WI38 (cell line): ENCODE data around the gene KIF21B.

Source experiments
- H3K4me3 ChIP-seq: 2 replicates; pipeline ENCODE4 v1.5.1; 2011; ENCODE audit warnings: low read depth, mild to moderate bottlenecking, control low read depth, low read length
- TF ChIP-seq, protein P1 (sequence below): IDR thresholded peaks from 2 replicates; pipeline ENCODE4 v1.5.1; 2012; ENCODE audit warnings: low read depth, mild to moderate bottlenecking, control low read depth, low read length

The KIF21B gene

DNA sequence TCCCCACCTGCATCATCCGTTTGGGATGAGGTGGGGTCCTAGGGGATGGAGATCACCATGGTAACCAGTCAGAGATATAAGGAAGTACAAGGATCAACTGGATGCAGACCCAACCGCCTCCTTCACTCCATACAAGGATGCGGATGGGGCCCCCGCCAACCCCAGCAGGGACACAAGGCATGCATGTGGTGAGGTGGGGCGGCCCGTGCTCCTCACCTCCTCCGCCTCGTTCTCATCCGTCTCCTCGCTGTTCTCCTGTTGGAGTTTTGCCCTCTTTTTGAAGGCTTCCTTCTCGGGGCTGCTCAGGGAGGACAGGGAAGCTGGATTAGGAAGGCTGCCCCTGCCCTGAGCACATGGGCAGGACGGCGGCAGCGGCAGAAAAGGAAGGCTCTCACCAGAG is 23.8 kb downstream of the KIF21B start:
- TF ChIP-seq, protein P1, sequence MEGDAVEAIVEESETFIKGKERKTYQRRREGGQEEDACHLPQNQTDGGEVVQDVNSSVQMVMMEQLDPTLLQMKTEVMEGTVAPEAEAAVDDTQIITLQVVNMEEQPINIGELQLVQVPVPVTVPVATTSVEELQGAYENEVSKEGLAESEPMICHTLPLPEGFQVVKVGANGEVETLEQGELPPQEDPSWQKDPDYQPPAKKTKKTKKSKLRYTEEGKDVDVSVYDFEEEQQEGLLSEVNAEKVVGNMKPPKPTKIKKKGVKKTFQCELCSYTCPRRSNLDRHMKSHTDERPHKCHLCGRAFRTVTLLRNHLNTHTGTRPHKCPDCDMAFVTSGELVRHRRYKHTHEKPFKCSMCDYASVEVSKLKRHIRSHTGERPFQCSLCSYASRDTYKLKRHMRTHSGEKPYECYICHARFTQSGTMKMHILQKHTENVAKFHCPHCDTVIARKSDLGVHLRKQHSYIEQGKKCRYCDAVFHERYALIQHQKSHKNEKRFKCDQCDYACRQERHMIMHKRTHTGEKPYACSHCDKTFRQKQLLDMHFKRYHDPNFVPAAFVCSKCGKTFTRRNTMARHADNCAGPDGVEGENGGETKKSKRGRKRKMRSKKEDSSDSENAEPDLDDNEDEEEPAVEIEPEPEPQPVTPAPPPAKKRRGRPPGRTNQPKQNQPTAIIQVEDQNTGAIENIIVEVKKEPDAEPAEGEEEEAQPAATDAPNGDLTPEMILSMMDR = no peak
- H3K4me3 ChIP-seq = no peak overlapping the region

DNA sequence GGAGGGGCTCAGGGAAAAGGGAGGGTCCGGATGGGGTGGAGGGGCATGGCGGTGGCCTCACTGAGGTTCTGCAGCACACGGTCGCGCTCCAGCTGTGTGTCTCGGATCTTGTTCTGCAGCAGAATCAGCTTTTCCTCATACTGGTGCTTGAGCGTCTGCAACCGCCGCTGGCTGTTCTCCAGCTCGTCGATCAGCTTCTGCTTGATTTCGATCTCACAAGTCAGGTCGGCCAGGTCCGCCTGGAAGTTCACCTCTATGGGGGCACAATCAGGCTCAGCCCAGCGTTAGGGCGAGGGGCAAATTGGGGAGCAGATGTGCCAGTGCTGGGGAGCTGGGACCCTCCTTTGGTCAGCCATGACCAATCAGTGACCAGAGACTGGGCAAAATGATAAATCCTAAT is 25.2 kb downstream of the KIF21B start:
- H3K4me3 ChIP-seq = no peak overlapping the region
- TF ChIP-seq, protein P1 = no peak

DNA sequence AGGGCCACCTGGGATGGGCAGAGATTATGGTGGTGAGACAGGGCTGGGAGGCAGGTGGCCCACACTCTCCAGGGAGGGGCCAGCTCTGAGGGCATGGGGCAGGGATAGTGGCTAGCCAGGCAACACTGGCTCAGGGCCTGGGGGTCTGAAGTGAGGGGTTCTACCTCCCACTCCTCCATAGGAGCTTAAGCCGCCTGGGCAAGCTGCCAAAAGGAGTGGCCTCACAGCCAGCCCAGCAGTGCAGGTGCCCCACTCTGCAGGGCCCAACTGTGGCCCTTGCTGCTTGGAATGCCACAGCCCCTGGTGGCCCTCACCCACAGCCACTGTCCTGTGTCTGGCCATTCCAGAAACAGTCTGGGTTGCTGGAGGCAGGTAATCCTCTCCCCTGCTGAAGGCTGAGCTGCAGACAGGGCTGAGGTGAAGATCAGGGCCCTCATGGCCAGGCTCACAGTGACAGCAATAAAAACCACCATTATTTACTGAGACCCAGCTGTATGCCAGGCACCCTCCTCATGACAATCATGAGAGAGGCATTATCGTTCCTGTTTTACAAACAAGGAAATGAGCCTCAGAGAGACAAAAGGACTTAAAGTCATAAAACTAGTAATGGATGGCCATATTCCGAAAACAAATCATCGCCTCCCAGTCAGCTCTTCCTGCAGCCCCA is 31.0 kb downstream of the KIF21B start:
- H3K4me3 ChIP-seq = no peak overlapping the region

DNA sequence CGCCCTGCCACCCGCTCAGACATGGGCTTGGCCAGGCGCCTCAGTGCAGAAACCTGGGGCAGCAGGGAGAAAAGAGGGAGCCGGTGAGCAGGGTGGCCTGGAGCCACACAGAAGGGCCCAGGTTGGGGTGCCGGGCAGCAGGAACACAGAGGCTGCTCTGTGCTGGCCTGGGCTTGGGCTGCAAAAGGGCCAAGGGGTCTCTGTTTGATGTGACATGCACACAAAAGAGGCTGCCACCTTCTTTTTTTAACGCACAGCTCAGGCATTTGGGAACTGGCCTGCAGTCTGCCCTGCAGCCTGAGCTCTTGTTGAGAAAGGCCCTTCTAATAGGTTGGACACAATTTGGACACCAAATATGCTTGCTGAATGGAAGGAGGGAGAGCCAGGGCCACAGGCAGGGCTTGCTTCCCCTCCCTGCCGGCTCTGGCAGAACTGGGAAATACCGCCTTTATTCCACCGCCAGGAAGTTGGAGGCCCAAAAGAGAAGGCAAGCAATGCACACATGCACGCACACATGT is 32.4 kb downstream of the KIF21B start:
- TF ChIP-seq, protein P1 = no peak

More for the DNA sequence above, 31.0 kb downstream of the KIF21B start:
- TF ChIP-seq, protein P1 = no peak

DNA sequence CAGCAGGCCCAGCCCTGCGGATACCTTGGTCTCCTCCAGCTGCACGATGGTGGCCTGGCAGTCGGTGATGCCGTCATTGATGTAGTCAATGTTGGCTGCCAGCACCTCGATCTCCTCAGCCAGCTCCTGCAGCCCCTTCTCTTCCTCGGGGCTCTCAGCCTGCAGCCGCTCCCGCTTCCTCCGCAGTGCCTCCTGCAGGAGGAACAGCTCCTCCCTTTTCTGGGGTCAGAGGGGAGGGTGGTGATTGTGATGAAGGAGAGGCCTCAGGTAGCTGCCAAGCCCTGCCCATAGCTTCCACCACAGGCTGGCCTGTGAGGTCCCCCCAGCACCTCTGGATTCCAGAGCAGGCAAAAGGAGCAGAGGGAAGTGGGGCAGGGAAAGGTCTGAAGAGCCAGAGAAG is 33.4 kb downstream of the KIF21B start:
- H3K4me3 ChIP-seq = no peak overlapping the region
- TF ChIP-seq, protein P1 = no peak

More for the DNA sequence above, 32.4 kb downstream of the KIF21B start:
- H3K4me3 ChIP-seq = no peak overlapping the region

DNA sequence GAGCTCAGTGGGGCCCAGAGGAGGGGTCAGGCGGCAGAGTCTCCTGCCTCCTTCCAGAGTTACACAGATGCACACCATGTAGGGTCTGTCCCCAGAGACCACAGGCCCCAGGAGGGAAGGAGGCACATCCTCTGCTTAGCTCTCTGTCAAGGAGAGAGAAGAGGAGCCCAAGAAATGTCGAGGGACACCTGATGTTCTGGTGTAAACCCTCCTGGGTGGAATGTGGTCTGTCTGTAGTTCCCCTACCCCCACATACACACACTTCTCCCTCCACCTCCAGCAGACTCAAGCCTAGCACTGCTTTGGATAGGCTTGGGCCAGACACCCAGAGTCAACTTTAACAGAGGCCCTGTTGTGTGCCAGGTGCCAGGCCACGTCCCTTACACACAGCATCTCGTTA is 34.2 kb downstream of the KIF21B start:
- no peak overlapping the region for H3K4me3 ChIP-seq
- TF ChIP-seq, protein P1 = no peak

DNA sequence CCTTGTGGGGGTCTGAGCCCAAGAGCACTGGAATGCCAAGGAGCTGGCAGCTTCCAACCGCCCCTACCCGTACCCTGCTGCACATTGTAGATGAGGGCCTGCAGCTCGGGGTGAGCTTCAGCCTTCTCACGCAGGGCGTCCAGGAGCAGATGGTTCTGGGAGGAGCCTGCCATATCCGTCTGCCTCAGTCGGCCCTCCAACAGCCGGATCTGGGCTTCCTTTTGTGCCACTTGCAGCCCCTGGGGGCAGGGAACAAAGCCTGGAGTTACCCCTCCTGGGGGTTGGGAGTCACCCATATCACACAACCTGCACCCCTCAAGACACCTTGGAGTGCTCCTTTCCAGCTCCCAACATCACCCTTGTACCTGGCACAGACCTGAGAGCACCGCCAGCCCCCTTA is 34.8 kb downstream of the KIF21B start:
- no peak overlapping the region for H3K4me3 ChIP-seq
- TF ChIP-seq, protein P1 = no peak
